HEK293 (cell line): Measurements from ENCODE around the gene PLAAT1.

Source experiments
- CTCF ChIA-PET: fragments of 350-600 bp; formaldehyde crosslinking; extraction: SDS; loops from one replicate; lab custom pipeline; 2021; ENCODE audit warnings: antibody characterized with exemption; lab: Yijun Ruan, JAX
- POLR2A ChIA-PET: fragments of 300-600 bp; formaldehyde crosslinking; extraction: SDS; loops from one replicate; lab custom pipeline; 2020; ENCODE audit warnings: antibody characterized with exemption, inconsistent platforms; lab: Yijun Ruan, JAX
- H3K27ac ChIP-seq: fragments of 200-500 bp; sonication (Bioruptor generic); 2 replicates; pipeline ENCODE4 v1.5.1; 2014; ENCODE audit warnings: low read depth, low read length, control low read depth, inconsistent platforms; ENCODE audit errors: extremely low read depth
- H3K36me3 ChIP-seq, 2 experiments: fragments of 200-500 bp in 1 of 2; sonication (Bioruptor generic) in 1 of 2; 1 replicate in 1 of 2; 2 replicates in 1 of 2; pipeline ENCODE4 v1.5.1; 2014 to 2017; ENCODE audit warnings: inconsistent platforms in 2 of 2, low read length in 2 of 2; ENCODE audit not compliant: control insufficient read depth in 2 of 2, insufficient read depth in 1 of 2
- H3K4me1 ChIP-seq: fragments of 200-500 bp; sonication (Bioruptor generic); 2 replicates; pipeline ENCODE4 v1.5.1; 2014; ENCODE audit warnings: mild to moderate bottlenecking, low read length, inconsistent platforms; ENCODE audit not compliant: control insufficient read depth, insufficient read depth
- H3K4me3 ChIP-seq: 2 replicates; pipeline ENCODE4 v1.5.1; 2011; ENCODE audit warnings: low read depth, mild to moderate bottlenecking, control low read depth, low read length, moderate library complexity
- H3K9me3 ChIP-seq: fragments of 200-500 bp; sonication (Bioruptor generic); 2 replicates; pipeline ENCODE4 v1.5.1; 2014; ENCODE audit warnings: low read depth, low read length, inconsistent platforms; ENCODE audit not compliant: control insufficient read depth, insufficient read depth
- PRDM2 ChIP-seq: fragments of 450-650 bp; formaldehyde crosslinking; IDR thresholded peaks from 2 replicates; pipeline ENCODE4 v1.5.1; 2016; ENCODE audit warnings: missing biosample characterization, missing genetic modification characterization, borderline replicate concordance
- SETDB1 ChIP-seq: IDR thresholded peaks from one replicate; pipeline ENCODE4 v1.6.1; 2017; ENCODE audit warnings: mild to moderate bottlenecking, low read length, moderate library complexity, mixed read lengths; ENCODE audit not compliant: insufficient read length
- TRIM28 ChIP-seq: IDR thresholded peaks from 2 replicates; pipeline ENCODE4 v1.6.1; 2011; ENCODE audit warnings: low read length, control low read depth, borderline replicate concordance
- WT1 ChIP-seq: fragments of 450-650 bp; formaldehyde crosslinking; IDR thresholded peaks from 2 replicates; pipeline ENCODE4 v1.5.1; 2016; ENCODE audit warnings: missing biosample characterization, missing genetic modification characterization
- ZBTB1 ChIP-seq: fragments of 450-650 bp; formaldehyde crosslinking; IDR thresholded peaks from 2 replicates; pipeline ENCODE4 v1.5.1; 2016; ENCODE audit warnings: missing biosample characterization, missing genetic modification characterization
- ZBTB20 ChIP-seq: fragments of 450-650 bp; formaldehyde crosslinking; IDR thresholded peaks from 2 replicates; pipeline ENCODE4 v1.5.1; 2016; ENCODE audit warnings: missing biosample characterization, missing genetic modification characterization
- ZFP69B ChIP-seq: fragments of 450-650 bp; formaldehyde crosslinking; IDR thresholded peaks from 2 replicates; pipeline ENCODE4 v1.5.1; 2016; ENCODE audit warnings: missing biosample characterization, missing genetic modification characterization
- ZNF202 ChIP-seq: fragments of 450-650 bp; formaldehyde crosslinking; IDR thresholded peaks from 2 replicates; pipeline ENCODE4 v1.5.1; 2016; ENCODE audit warnings: missing biosample characterization, missing genetic modification characterization, borderline replicate concordance
- ZNF280D ChIP-seq: fragments of 450-650 bp; formaldehyde crosslinking; IDR thresholded peaks from 2 replicates; pipeline ENCODE4 v1.5.1; 2016; ENCODE audit warnings: missing biosample characterization, missing genetic modification characterization
- ZNF324 ChIP-seq: fragments of 450-650 bp; formaldehyde crosslinking; IDR thresholded peaks from 2 replicates; pipeline ENCODE4 v1.5.1; 2016; ENCODE audit warnings: missing biosample characterization, missing genetic modification characterization
- ZNF362 ChIP-seq: fragments of 450-650 bp; formaldehyde crosslinking; IDR thresholded peaks from 2 replicates; pipeline ENCODE4 v1.5.1; 2016; ENCODE audit warnings: missing biosample characterization, missing genetic modification characterization
- ZNF391 ChIP-seq: fragments of 450-650 bp; formaldehyde crosslinking; IDR thresholded peaks from 2 replicates; pipeline ENCODE4 v1.5.1; 2016; ENCODE audit warnings: low read depth, missing biosample characterization, missing genetic modification characterization, borderline replicate concordance
- ZNF423 ChIP-seq: fragments of 450-650 bp; formaldehyde crosslinking; IDR thresholded peaks from 2 replicates; pipeline ENCODE4 v1.5.1; 2016; ENCODE audit warnings: missing biosample characterization, missing genetic modification characterization
- ZNF426 ChIP-seq: fragments of 450-650 bp; formaldehyde crosslinking; IDR thresholded peaks from 2 replicates; pipeline ENCODE4 v1.5.1; 2017; ENCODE audit warnings: missing biosample characterization, missing genetic modification characterization, mild to moderate bottlenecking, inconsistent platforms, moderate library complexity
- ZNF549 ChIP-seq: fragments of 450-650 bp; IDR thresholded peaks from 2 replicates; pipeline ENCODE4 v1.5.1; 2018; ENCODE audit warnings: missing biosample characterization, missing genetic modification characterization, mild to moderate bottlenecking, inconsistent platforms, moderate library complexity
- ZNF558 ChIP-seq: fragments of 450-650 bp; formaldehyde crosslinking; IDR thresholded peaks from 2 replicates; pipeline ENCODE4 v1.5.1; 2016; ENCODE audit warnings: missing biosample characterization, missing genetic modification characterization
- ZNF580 ChIP-seq: fragments of 450-650 bp; formaldehyde crosslinking; IDR thresholded peaks from 2 replicates; pipeline ENCODE4 v1.5.1; 2016; ENCODE audit warnings: missing biosample characterization, missing genetic modification characterization
- ZNF610 ChIP-seq: fragments of 450-650 bp; formaldehyde crosslinking; IDR thresholded peaks from 2 replicates; pipeline ENCODE4 v1.5.1; 2016; ENCODE audit warnings: missing biosample characterization, missing genetic modification characterization, borderline replicate concordance
- ZNF785 ChIP-seq: fragments of 450-650 bp; formaldehyde crosslinking; IDR thresholded peaks from 2 replicates; pipeline ENCODE4 v1.5.1; 2016; ENCODE audit warnings: missing biosample characterization, missing genetic modification characterization
- ZNF830 ChIP-seq: fragments of 450-650 bp; IDR thresholded peaks from 2 replicates; pipeline ENCODE4 v1.5.0; 2018; ENCODE audit warnings: missing biosample characterization, missing genetic modification characterization, low read depth, mild to moderate bottlenecking, moderate library complexity
- ZSCAN23 ChIP-seq: fragments of 450-650 bp; formaldehyde crosslinking; IDR thresholded peaks from 2 replicates; pipeline ENCODE4 v1.5.1; 2016; ENCODE audit warnings: missing biosample characterization, missing genetic modification characterization

PLAAT1 gene

GRCh38 chr3:193248848-193249468, 7.9 kb downstream of the PLAAT1 start (continued):
- TF ChIP-seq ZNF202 (tag by site-specific recombination) (no peak), ZNF423 (no peak), ZNF558 (tag by site-specific recombination) (0 out of 2 replicates have a peak, but pooled peaks have one; percentile 50), ZNF549 (tag by site-specific recombination) (peak; percentile 29; the same call in 1 of the 2 replicates), SETDB1 (peak; percentile 99), TRIM28 (peak; percentile 95), ZNF426 (no peak), ZNF362 (peak; percentile 48; the same call in 1 of the 2 replicates), ZSCAN23 (tag by site-specific recombination) (no peak), ZNF280D (tag by site-specific recombination) (peak; percentile 95; the same call in 1 of the 2 replicates), ZBTB1 (tag by site-specific recombination) (0 out of 2 replicates have a peak, but pooled peaks have one; percentile 10)
- TF ChIP-seq, all 188 proteins: peak for 13

- TF ChIP-seq ZNF580 (tag by site-specific recombination) (no peak), ZNF324 (tag by site-specific recombination) (no peak), WT1 (tag by site-specific recombination) (no peak), ZNF830 (tag by site-specific recombination) (no peak), ZBTB20 (tag by site-specific recombination) (no peak), ZNF785 (tag by site-specific recombination) (no peak), ZFP69B (tag by site-specific recombination) (no peak), ZNF391 (tag by site-specific recombination) (no peak)
- H3K27ac ChIP-seq, result no peak overlapping the region
- no peaks in the 10 kb centered on the region for H3K36me3 ChIP-seq
- CTCF ChIA-PET, result no interaction called here
- POLR2A ChIA-PET, result no interaction called here
- no peaks in the 10 kb centered on the region for H3K4me1 ChIP-seq
- H3K4me3 ChIP-seq, result no peak overlapping the region
- no peaks in the 10 kb centered on the region for H3K9me3 ChIP-seq
These were observed 9.5 kb downstream of the PLAAT1 start for GRCh38 chr3:193250492-193250891.

GRCh38 chr3:193253986-193254660, 13.1 kb downstream of the PLAAT1 start:
- Histone ChIP-seq H3K4me3 (no peak overlapping the region), H3K27ac (no peak overlapping the region), H3K36me3 (no peaks in the 10 kb centered on the region), H3K9me3 (no peaks in the 10 kb centered on the region), H3K4me1 (no peaks in the 10 kb centered on the region)
- ChIA-PET POLR2A (no interaction called here), CTCF (no interaction called here)
- TF ChIP-seq PRDM2 (tag by site-specific recombination), result no peak
- TF ChIP-seq ZNF610 (tag by site-specific recombination), result no peak
- TF ChIP-seq ZNF362, result no peak
